PC-3 (cell line): Measurements from ENCODE around the gene GLI3. TPM values are rescaled to one million over a fixed set of nuclear protein-coding genes. Genes with fewer than 3 reads are reported as not detected.

ENCODE experiments used
- ATAC-seq: fragments of 200-7000 bp; cut with Tn5 transposase; 2 replicates; pipeline ENCODE4 v1.9.1; 2020; ENCODE audit warnings: mild to moderate bottlenecking, moderate library complexity
- BruUV-seq: library from RNA; stranded (reverse); fragments of 400-500 nt; replicated peaks from 2 replicates; lab custom pipeline; 2021; lab: Mats Ljungman, UMichigan
- CTCF ChIA-PET: fragments of 300-600 bp; sonication (Branson Sonifier 250); formaldehyde crosslinking; loops from one replicate; lab custom pipeline; 2022; ENCODE audit warnings: antibody characterized with exemption; lab: Charles Lee
- POLR2A ChIA-PET: fragments of 300-600 bp; sonication (Branson Sonifier 250); formaldehyde crosslinking; loops from one replicate; lab custom pipeline; 2022; ENCODE audit warnings: antibody characterized with exemption; ENCODE audit not compliant: unreplicated experiment; lab: Charles Lee
- DNase-seq: peaks from one replicate; pipeline ENCODE4 v3.0.0-alpha.2; 2015
- H2AFZ ChIP-seq: fragments of 300-600 bp; sonication (generic); 2 replicates; pipeline ENCODE4 v1.6.0; 2016; ENCODE audit warnings: antibody characterized with exemption, low read length
- H3F3A ChIP-seq: fragments of 300-600 bp; sonication (generic); one replicate; pipeline ENCODE4 v1.6.0; 2017; ENCODE audit warnings: antibody characterized with exemption, low read length, control low read depth, mild to moderate bottlenecking; ENCODE audit not compliant: unreplicated experiment
- H3K27ac ChIP-seq: fragments of 300-600 bp; sonication (generic); 2 replicates; pipeline ENCODE4 v1.5.1; 2016; ENCODE audit warnings: mild to moderate bottlenecking, low read length
- H3K27me3 ChIP-seq: fragments of 300-600 bp; sonication (generic); 2 replicates; pipeline ENCODE4 v1.6.1; 2016; ENCODE audit warnings: low read length, mixed read lengths
- H3K36me3 ChIP-seq: fragments of 300-600 bp; sonication (generic); 2 replicates; pipeline ENCODE4 v1.6.1; 2016; ENCODE audit warnings: low read depth, mixed run types, low read length, mixed read lengths
- H3K4me1 ChIP-seq: fragments of 300-600 bp; sonication (generic); 2 replicates; pipeline ENCODE4 v1.5.1; 2016; ENCODE audit warnings: low read length; ENCODE audit not compliant: insufficient read depth
- H3K4me2 ChIP-seq: fragments of 300-600 bp; sonication (generic); 2 replicates; pipeline ENCODE4 v1.6.0; 2016; ENCODE audit warnings: low read length
- H3K4me3 ChIP-seq: fragments of 300-600 bp; sonication (generic); 2 replicates; pipeline ENCODE4 v1.5.1; 2016; ENCODE audit warnings: mild to moderate bottlenecking, low read length, mixed read lengths
- H3K79me2 ChIP-seq: fragments of 300-600 bp; sonication (generic); 2 replicates; pipeline ENCODE4 v1.6.1; 2017; ENCODE audit warnings: low read length, mixed read lengths
- H3K9ac ChIP-seq: fragments of 300-600 bp; sonication (generic); 2 replicates; pipeline ENCODE4 v1.6.0; 2016; ENCODE audit warnings: mild to moderate bottlenecking, low read length
- H3K9me2 ChIP-seq: fragments of 300-600 bp; sonication (generic); replicated peaks from 2 replicates; pipeline ENCODE4 v1.6.1; 2016; ENCODE audit warnings: mixed run types, low read length, mixed read lengths
- H3K9me3 ChIP-seq: fragments of 300-600 bp; sonication (generic); 2 replicates; pipeline ENCODE4 v1.6.1; 2016; ENCODE audit warnings: low read length, mixed read lengths
- H4K20me1 ChIP-seq: fragments of 300-600 bp; sonication (generic); 2 replicates; pipeline ENCODE4 v1.6.1; 2016; ENCODE audit warnings: low read length, mixed read lengths
- EZH2 ChIP-seq: fragments of 300-600 bp; sonication (generic); IDR thresholded peaks from one replicate; pipeline ENCODE4 v1.6.1; 2017; ENCODE audit warnings: antibody characterized with exemption, mild to moderate bottlenecking, low read length; ENCODE audit not compliant: unreplicated experiment
- EZH2phosphoT487 ChIP-seq: fragments of 300-600 bp; sonication (generic); IDR thresholded peaks from 2 replicates; pipeline ENCODE4 v1.6.1; 2018; ENCODE audit warnings: mild to moderate bottlenecking, antibody characterized with exemption, low read length, borderline replicate concordance
- intact Hi-C: fragments of 100-400 bp; cut with micrococcal nuclease; formaldehyde crosslinking; loops from 2 replicates; pipeline ENCODE4 v1.9.0; 2023
- total RNA-seq: library from RNA; depleted of rRNA; stranded (reverse); fragments of >200 nt; gene quantifications from 2 replicates; pipeline ENCODE4 v1.2.3, GENCODE V29; 2014
- TF ChIP-seq, protein P1 (sequence below): fragments of 300-600 bp; sonication (generic); conservative IDR thresholded peaks from 2 replicates; pipeline ENCODE4 v1.5.1; 2017; ENCODE audit warnings: antibody characterized with exemption, low read depth, mild to moderate bottlenecking, low read length

Gene GLI3
- total RNA-seq, 1 experiment from 2014 or later = 3.5 TPM

DNA sequence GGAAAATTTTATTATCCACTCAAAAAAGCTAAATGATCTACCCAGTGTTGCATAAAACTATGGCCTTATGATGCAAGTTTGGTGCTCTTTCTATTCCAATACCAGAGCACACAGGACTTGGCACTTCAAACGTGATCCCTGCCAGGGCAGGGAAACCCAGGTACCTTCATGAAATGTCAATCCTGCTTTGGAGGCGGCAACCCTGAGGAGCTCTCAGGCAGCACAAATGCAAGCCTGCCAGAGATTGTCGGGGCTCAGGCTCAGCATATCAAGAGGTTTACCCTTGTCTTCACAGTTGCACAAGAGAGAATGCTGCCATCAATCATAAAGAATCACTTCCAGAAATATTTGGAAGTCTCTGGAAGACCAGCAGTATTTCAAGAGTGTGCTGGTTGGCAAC, 151.5 kb downstream of the GLI3 start:
- POLR2A ChIA-PET = no interaction called here
- DNase-seq (no peak), ATAC-seq (no peak)
- Histone ChIP-seq H3K27ac (no peak overlapping the region), H3K79me2 (peaks cover 3% of the 10 kb centered on the region; the same call in 1 of the 2 replicates), H3K4me3 (no peak overlapping the region), H3F3A (no peaks in the 10 kb centered on the region), H3K9ac (no peak overlapping the region), H3K27me3 (no peaks in the 10 kb centered on the region), H3K4me2 (no peak overlapping the region), H4K20me1 (no peaks in the 10 kb centered on the region), H3K9me2 (no peaks in the 10 kb centered on the region), H3K36me3 (no peaks in the 10 kb centered on the region), H3K9me3 (no peaks in the 10 kb centered on the region), H3K4me1 (peaks cover 13% of the 10 kb centered on the region), H2AFZ (no peak overlapping the region)
- BruUV-seq = no TSS peak
- no peak for TF ChIP-seq EZH2
- TF ChIP-seq, protein P1, sequence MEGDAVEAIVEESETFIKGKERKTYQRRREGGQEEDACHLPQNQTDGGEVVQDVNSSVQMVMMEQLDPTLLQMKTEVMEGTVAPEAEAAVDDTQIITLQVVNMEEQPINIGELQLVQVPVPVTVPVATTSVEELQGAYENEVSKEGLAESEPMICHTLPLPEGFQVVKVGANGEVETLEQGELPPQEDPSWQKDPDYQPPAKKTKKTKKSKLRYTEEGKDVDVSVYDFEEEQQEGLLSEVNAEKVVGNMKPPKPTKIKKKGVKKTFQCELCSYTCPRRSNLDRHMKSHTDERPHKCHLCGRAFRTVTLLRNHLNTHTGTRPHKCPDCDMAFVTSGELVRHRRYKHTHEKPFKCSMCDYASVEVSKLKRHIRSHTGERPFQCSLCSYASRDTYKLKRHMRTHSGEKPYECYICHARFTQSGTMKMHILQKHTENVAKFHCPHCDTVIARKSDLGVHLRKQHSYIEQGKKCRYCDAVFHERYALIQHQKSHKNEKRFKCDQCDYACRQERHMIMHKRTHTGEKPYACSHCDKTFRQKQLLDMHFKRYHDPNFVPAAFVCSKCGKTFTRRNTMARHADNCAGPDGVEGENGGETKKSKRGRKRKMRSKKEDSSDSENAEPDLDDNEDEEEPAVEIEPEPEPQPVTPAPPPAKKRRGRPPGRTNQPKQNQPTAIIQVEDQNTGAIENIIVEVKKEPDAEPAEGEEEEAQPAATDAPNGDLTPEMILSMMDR = no peak
- TF ChIP-seq EZH2phosphoT487 = no peak
- CTCF ChIA-PET = no interaction called here
- intact Hi-C loops = no loop called here

DNA sequence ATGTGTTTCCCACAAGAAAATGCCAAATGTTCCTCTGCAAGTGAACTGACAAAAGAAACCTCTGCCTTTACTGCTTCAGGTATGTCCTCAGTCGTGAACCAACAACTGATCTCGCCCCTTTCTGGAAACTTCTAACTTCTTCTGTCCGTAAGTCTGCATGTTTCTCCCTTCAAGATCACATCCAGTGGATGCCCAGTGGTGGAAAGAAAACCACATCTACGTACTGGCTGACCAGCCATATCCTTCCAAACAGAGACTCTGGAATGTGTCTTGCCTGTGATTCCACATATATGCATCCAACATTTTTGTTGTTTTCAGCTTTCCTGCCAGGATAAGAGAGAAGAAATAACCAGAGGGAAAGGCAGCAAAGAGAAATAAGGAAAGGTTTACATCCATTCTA, 152.7 kb downstream of the GLI3 start:
- ChIA-PET POLR2A (no interaction called here), CTCF (no interaction called here)
- ATAC-seq (no peak), DNase-seq (no peak)
- Histone ChIP-seq H3K4me1 (peaks cover 2% of the 10 kb centered on the region), H3K79me2 (no peaks in the 10 kb centered on the region), H3K9me3 (no peaks in the 10 kb centered on the region), H3K9me2 (no peaks in the 10 kb centered on the region), H3K36me3 (no peaks in the 10 kb centered on the region), H3F3A (no peaks in the 10 kb centered on the region), H3K4me3 (no peak overlapping the region), H4K20me1 (no peaks in the 10 kb centered on the region), H3K4me2 (no peak overlapping the region), H3K27ac (no peak overlapping the region), H2AFZ (no peak overlapping the region), H3K9ac (no peak overlapping the region), H3K27me3 (no peaks in the 10 kb centered on the region)
- no TSS peak for BruUV-seq
- intact Hi-C loops = no loop called here
- TF ChIP-seq EZH2phosphoT487 = no peak
- TF ChIP-seq EZH2 = no peak

DNA sequence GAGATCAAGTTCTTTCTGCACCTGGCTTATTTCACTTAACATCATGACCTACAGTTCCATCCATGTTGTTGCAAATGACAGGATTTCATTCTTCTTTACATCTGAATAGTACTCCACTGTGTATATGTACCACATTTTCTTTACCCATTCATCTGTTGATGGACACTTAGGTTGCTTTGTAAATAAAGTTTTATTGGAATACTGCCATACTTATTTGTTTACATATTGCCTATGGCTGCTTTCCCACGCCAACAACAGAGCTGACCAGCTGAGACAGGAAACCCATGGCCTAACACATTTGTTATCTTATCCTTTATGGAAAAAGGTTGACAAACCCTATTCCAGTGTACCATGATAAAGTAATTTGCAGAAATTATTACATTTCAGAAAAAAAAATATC, 153.7 kb downstream of the GLI3 start:
- H3K4me3 ChIP-seq = no peak overlapping the region

More for the DNA sequence above, 153.7 kb downstream of the GLI3 start:
- no peaks in the 10 kb centered on the region for H3K4me1 ChIP-seq
- no peak for ATAC-seq
- intact Hi-C loops = no loop called here
- H3K27ac ChIP-seq = no peak overlapping the region
- no peaks in the 10 kb centered on the region for H4K20me1 ChIP-seq
- no peaks in the 10 kb centered on the region for H3K27me3 ChIP-seq
- ChIA-PET CTCF (no interaction called here), POLR2A (no interaction called here)
- BruUV-seq = no TSS peak
- no peak overlapping the region for H3K4me2 ChIP-seq
- H3K9me2 ChIP-seq = no peaks in the 10 kb centered on the region
- TF ChIP-seq EZH2phosphoT487 (no peak), EZH2 (no peak)
- TF ChIP-seq, protein P1 = no peak
- H3K9ac ChIP-seq = no peak overlapping the region
- no peaks in the 10 kb centered on the region for H3K36me3 ChIP-seq
- no peaks in the 10 kb centered on the region for H3K9me3 ChIP-seq
- H3F3A ChIP-seq = no peaks in the 10 kb centered on the region
- no peaks in the 10 kb centered on the region for H3K79me2 ChIP-seq
- DNase-seq = no peak
- no peak overlapping the region for H2AFZ ChIP-seq
